ENCODE measurements around the gene PGAP2.

Gene PGAP2

DNA sequence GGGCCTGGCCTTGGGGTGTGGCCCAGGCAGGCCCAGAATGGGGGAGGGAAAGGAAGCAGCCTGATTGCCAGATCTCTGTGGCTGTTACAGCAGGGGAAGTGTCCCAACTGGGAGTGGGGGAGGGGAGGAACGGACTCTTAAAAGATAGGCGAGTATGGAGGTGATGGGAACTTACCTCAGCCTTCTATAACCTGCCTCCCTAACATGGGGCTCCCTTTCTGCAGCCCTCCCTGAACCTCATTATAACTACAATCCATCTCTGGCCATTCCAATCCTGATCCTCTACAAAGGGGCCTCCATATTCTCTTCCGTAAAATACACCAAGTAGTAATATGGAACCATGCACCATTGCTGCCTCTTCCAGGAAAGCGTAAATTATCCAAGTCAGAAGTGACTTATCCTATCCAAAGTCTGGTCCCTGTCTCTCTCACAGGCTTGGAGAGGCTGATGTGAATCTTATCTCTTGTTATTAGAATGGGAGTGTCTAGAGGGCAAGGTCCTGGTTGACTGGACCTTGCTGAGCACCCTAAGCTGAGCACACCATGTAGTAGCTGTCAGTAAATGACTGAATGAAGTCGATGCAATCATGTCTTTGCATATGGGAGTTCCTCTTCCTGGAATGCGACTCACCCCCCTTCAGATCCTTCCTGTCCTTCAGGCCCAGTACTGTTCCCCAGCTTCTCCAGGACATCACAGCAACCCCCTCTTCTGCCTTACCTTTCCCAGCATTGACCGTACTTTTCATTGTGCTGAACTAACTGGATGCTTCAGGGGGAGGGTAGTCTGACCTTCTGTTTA, 26.5 kb downstream of the PGAP2 start:
- no peak for DNase-seq

DNA sequence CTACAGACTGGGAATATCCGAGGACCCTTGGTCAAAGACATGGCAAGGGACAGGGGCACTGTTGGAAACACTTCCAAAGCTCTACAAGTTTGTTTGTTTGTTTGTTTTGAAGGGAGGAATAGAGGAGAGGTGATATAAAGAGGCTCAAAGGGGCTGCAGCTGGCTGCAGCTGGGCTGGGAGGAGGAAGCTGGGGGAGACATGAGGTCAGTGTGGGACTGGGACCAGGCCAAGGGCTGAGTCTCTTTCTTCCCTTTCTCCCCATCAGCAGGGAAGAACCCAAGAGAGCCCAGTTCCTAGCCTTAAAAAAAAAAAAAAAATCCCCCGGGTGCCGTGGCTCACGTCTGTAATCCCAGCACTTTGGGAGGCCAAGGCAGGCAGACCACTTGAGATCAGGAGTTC, 27.4 kb downstream of the PGAP2 start:
- no peak for DNase-seq

DNA sequence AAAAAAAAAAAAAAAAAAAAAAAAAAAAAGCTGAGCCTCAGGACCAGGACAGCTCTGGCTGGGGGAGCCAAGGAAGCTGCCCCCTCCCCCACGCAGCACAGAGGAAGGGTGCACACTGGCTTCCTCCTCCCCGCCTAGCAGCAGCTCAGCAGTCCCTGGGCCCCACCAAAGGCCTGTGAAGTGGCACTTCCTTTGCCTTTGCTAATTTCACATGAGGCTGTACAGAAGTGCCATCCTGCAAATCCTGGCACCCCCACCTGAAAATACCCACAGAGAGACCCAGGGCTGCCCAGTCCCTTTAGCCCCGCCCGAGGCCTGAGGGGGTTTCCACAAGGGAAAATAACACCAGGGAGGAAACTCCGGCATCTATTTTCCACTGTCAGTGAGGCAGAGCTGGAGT, 28.5 kb downstream of the PGAP2 start:
- DNase-seq = no peak

DNA sequence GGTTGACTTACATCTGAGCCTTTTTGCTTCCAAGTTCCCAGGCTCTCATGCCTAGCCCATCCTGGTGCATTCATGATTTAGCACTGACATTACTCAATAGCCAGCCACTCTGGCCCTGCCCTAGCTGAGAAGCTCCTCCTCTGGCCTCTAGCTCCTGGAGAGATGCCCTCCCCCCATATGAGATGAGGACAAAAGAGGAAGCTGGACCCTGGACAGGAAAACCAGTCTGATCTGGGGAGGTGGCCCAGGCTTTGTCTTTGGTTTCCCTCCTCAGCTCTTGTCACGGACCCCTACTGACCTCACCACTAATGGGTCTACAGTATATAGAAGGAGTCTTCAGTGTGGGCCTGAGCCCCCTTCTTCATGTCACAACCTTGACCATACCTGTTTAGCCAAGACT, 29.4 kb downstream of the PGAP2 start:
- DNase-seq = no peak

DNA sequence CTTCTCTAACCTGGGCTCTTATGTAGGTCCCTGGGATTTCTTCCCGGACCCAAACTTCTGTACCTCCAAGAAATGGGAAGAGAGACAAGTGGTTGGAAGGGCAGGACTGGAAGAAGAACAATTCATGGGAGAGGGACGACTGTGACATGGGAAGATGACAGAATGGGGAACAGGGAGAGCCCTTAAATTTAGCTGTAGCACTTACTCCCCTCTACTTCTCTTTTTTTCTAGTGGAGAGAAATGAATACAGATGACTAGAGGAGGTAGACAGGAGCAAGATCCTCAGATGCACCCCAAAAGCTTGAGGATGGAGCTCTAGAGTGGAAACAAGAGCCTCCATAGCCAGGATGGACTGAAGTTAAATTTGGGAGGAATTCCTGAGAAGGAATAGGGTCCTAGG, 30.1 kb downstream of the PGAP2 start:
- DNase-seq = no peak

DNA sequence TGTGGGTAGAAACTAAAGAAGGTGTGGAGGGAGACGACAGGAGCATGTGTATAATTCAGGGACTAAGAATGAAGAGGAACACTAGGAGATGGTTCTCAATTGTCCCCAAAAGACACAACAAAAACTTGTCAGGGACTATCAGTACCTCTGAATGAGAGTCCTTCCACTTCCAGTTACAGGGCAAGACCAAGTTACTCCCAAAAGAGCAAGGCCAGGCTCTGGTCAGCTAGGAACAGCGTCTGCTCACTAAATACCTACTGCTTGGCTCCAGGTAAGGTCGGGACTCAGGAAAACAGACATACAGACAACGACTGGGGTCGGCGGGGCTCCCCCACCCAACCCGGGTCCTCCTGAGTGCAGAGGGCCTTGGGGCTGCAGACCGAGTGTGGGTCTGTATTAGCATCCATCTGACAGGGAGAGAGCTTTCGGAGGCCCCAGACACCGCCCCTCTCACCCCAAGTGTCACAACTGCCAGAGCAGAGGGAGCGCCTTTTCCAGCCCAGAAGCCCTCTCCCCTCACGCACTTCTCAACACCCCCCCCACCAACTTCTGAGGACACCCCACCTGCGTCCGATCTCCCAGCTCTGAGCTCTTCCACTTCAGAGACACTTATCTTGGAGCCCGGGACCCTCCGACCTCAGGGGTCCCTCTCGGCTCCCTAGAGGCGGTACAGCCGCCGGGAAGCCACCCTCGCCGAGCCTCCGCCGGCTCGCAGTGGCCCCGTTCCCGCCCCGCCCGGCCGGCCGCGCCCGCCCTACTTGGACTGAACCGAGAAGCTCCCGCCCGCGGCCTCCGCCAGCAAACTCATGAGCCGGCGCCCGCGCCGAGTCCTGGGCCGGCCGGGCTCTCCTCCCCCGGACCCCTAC, 31.9 kb downstream of the PGAP2 start:
- DNase-seq = no peak

DNA sequence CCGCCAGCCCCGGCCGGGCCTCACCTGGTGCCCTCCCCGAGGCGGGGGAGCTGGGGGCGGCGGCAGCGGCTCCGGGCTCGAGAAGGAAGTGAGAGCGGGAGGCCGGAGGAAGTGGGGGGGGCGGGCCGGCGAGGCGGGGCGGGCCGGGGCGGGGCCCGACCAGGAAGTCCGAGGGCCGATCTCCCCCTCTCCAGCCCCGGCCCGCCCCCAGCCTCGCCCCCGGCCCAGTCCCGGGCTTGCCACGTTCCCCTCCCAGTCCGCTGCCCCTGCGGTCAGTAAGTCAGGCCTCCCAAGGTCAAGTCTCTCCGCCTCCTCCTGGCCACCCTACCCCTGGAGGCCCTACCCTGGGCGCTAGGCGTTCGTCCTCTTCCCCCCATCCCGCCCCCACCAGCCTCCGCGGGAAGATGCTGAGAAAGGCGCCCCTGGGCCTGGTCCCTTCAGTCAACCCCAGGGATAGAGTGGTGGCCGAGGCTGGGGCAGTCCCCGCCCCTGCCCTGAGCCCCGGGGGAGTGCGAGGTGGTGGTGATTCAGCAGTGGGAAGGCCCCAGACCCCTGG, 32.6 kb downstream of the PGAP2 start, which contains the start of gene RHOG:
Gene RHOG (minus strand): TSS at position 90 of the 556 bp plus-strand sequence. CDS start 12,821 bp downstream, outside the sequence.
- DNase-seq = no peak

DNA sequence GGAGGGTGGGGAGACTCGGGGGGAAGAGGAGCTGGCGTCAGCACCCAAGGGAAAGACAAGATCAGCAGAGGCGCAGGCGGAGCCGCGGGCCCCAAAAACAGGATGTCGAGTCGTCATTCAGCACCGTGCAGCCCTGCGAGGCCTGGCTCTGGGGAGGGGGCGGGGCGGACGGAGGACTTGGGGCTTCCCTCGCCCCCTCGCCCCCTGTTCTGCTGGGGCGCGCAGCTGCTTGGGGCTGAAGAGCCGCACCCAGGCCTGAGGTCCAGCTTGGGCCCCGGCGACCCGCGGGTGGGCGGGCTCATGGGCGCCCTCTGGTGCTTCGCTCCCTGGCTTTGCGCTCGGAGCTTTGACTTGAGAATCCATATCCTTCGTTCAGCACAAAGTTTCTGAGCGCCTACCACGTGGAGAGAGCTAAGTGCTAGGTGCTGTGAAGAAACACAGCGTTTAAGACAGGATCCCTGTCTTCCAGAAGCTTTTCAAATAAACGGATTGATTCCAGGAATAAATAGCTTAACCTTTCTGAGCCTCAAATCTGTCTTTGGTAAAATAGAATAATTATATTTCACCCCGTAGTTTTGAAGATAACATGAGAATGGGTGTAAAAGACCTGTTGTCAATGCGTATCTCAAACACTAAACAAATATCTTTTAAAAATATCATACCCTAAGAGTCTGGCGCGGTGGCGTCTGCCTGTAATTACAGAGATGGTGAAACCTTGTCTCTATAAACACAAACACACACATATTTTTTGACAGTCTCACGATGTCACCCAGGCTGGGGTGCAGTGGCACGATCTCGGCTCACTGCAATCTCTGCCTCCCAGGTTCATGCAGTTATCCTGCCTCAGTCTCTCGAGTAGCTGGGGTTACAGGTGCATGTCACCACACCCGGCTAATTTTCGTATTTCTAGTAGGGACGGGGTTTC, 33.3 kb downstream of the PGAP2 start:
- DNase-seq = peak; percentile 88

DNA sequence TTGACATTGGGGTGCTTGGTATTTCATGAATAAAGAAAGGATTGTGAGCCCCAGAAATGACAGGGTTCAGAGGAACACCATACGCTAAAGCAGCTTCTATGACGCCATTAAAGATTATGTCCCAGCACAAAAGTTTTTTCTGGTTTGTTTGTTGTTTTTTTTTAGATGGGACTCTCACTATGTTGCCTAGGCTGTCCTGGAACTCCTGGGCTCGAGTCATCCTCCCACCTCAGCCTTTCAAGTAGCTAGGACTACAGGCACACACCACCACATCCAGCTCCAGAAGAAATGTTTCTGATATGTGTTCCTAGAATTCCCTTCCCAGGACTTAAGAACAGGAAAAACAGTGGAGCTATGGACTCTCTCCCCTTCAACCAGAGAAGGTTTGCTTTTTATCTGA, 35.0 kb downstream of the PGAP2 start:
- no peak for DNase-seq

DNA sequence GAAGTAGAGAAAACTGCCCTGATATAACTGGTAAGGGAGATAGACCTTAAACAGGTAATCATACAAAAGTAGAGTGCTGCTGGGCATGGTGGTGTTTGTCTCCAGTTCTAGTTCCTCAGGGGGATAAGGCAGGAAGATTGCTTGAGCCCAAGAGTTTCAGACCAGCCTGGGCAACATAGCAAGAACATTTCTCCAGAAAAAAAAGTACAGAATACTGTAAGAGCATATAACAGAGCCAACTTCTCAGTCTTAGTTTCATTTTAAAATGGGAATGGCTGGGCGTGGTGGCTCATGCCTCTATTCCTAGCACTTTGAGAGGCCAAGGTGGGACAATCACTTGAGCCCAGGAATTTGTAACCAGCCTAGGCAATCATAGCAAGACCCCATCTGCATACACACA, 36.9 kb downstream of the PGAP2 start:
- DNase-seq = no peak

DNA sequence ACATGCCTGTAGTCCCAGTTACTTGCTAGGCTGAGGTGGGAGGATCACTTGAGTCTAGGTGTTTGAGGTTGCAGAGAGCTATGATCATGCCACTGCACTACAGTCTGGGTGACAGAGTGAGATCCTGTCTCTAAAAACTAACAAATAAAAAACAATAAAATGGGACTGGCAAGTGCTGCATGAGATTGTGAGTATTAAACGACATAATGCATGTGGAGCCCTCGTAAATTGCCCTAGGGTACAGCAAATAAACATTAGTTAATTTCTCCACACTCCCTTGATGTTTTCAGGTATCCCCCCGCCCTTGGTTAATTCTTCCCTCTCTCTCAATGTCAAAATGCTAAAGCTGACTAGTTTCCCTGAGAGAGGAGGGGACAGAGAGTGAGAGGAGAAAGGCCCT, 37.3 kb downstream of the PGAP2 start:
- no peak for DNase-seq

DNA sequence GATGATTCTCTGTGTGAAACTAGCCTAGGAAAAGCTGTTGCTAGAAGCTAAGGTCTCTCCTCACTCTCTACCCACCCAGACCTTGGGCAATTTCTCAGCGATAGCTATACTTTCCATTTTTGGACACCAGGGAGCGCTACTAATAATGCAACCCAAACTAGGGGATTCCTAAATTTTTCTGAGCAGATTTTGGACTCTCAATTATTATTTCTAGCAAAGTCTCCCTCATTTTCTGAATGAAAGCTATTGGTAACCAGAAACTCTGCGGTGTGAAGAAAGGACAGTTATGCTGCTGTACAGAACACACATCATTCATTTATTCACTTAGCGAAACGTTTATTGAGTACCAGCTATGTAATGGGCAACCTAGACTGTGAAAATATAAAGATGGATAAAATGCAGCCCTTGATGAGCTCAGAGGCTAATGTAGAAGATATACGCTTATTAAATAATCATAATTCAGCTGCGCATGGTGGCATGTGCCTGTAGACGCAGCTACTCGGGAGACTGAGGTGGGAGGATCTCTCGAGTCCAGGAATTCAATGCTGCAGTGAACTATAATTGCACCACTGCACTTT, 41.0 kb downstream of the PGAP2 start:
- peak; percentile 62 for DNase-seq

DNA sequence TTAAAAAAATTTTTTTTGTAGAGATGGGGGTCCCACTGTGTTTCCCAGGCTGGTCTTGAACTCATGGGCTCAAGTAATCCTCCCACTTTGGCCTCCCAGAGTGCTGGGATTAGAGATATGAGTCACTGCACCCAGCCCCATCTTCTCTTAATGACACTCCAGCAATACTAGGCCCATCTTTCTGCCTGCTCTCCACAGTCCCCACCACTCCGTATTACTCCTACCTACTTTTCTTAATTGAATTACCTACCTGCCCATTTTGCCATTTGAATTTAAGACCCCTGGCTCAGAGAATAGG, 45.1 kb downstream of the PGAP2 start:
- no peak for DNase-seq

DNA sequence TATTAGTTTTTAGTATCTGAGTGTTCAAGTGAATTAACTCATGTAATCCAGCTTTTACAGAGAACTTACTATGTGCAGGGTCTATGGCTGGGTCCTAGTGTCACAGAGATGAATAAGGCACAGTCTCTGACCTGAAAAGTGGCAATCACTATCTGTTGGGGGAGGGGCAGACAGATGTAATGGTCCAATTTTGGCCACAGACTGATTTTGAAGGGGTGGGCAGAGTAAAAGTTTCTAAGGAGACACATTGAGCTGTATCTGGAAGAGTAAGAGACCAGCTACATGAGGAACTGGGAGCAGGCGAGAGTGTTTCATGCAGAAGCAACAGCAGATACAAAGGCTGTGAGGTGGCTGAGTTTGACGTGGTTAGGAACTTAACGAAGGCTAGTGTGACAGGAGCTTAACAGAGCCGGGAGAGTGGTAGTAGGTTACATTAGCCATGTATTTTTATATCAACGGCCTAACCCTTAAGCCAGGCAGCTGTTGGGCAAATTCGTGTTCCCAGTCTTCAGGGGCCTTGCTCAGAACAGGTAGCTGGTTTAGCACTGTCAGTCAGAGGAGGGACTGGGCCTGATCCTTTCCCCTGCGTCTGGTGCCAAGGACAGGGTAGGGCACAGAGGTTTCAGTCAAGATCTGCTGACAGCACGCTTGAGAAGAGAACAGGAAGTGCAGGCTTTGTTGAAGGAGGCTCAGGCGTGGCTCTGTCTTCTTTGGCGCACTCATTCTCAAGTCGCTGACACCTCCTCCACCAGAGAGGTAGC, 45.7 kb downstream of the PGAP2 start:
- DNase-seq = no peak

DNA sequence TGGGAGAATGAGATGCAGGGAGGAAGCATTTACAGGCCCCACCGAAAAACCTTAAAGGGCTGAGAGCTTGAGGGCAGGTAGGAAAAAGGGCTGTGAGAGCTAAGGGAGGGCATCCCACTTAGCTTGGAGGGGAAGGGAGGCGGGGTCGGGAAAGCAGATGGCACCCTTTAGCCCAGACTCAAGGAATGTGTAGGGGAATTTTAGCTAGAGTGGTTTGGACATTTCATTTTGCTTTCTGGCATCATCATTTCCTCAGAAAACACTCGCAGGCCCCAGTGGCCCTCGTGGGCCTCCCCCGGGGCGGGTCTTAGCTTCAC, 46.3 kb downstream of the PGAP2 start:
- no peak for DNase-seq

DNA sequence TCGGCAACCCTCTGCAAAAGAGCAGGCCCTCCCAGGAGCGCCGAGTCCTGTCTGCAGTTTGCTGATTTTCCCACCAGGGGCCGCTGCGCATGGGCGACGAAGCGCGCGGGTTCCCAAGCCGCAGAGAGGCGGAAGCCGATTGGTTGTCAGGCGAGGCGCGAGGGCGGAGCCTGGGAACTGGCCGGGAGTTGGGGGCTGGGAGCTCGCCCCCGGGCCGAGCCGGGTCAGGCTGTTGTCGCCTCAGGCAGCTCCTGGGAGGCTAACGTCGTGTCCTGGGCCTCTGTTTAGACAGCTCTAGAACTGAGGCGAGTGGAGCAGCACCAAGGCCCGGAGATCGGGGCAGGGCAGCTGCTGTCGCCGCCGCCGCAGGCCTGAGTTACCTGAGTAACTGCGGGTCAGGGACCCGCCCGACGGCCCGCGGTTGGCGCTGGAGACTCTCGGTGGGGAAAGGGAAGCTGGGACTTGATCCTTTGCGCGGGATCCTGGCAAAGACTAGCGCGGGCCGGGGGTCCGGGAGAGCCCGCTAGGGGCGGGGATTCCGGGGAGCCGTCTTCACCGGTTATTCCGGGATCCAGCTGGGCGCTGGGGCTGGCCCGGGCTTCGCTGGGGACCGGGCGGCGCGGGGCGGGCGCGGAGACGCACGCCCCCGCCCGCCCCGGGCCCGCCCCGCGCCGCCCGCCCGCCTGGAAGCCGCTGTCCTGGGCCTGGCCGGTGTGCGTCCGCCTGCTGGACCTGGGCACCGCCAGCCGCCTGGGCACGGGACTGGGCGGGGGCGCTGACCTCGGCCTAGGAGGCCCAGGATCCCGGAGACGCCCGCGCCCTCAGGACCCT, 46.8 kb downstream of the PGAP2 start, which contains the start of gene STIM1:
Gene STIM1 (plus strand): TSS at position 688 of the 831 bp plus-strand sequence. CDS start 607 bp downstream, outside the sequence.
- DNase-seq = peak; percentile 98

DNA sequence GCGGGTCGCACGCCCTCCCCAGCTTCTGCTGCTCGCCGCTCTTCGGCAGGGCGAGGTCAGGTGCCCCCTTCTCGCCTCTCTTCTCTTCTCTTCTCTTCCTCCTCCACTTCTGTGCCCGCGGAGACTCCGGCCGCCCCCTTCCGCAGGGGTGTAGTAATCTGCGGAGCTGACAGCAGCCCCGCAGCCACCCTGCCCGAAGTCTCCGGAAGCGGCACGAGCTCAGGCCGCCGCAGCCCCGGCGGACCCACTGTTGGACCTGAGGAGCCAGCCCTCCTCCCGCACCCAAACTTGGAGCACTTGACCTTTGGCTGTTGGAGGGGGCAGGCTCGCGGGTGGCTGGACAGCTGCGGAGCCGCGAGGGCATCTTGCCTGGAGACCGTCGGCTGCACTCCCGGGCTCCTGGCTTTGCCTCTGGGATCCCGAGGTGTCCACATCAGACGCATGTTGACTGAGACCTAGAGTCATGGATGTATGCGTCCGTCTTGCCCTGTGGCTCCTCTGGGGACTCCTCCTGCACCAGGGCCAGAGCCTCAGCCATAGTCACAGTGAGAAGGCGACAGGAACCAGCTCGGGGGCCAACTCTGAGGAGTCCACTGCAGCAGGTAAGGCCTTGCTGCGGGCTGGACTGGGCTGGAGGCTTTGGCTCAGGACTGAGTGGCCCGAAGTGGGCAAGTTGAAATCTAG, 47.6 kb downstream of the PGAP2 start:
- DNase-seq = no peak

DNA sequence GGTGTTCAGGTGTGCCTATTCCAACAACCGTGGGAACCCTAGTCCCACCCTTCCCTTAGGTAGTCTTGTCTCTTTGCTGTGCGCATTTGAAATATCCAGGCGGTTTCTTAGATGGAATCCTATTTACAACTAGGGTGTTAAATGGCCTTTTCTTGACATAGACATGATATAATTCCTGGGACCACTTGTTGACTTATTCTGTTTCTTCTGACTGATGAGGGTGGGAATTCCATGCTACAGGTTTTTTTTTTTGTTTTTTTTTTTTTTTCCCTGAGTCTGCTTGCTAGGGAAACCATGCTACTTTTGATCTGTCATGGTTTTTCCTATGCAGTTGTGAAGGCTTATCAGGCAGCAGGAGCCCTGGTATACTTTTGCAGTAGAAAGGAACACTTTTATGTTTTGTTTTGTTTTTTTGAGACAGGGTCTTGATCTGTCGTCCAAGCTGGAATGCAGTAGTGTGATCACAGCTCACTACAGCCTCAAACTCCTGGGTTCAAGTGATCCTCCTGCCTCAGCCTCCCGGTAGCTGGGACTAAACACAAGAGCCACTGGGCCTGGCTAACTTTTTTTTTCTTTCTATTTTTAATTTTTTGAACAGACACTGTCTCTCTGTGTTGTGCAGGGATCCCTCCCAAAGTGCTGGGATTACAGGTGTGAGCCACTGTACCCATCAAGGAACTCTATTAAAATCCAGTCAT, 48.6 kb downstream of the PGAP2 start:
- DNase-seq = no peak

DNA sequence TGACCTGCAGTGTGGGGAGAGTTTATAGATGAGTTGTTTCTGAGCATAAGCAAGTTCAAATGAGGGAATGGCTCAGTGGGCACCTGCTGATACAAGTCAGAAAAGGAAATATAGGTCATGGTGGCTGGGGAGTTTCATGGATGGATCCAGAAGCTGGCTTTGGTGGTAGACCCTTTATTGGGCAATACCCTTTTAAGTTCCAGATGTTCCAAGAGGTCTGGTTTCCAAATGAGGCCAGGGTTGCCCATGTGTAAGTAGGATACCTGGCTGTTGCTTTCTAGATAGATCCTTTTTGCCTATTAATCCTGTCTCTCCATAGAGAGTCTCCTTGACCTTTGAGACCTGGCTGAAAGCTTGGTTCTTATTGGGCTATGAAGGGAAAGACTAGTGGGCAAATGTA, 49.3 kb downstream of the PGAP2 start:
- no peak for DNase-seq
